ENCODE data around the gene CBFA2T3. TPM values are rescaled to one million over a fixed set of nuclear protein-coding genes. Genes with fewer than 3 reads are reported as not detected.
A peak's percentile ranks its signal among the peaks of the same experiment; 100 is the strongest.

CBFA2T3 gene
- total RNA-seq, 4 donors from 2014 or later: 0.78 to 5.0 (median 2.8) TPM

GRCh38 chr16:88943741-88944140 is 33.3 kb downstream of the CBFA2T3 start:
- Histone ChIP-seq H3K27me3 (peaks cover 0 to 59% of the 10 kb centered on the region in 2 donors), H3K27ac (no peak overlapping the region), H3K4me3 (no peak overlapping the region), H3K4me1 (peaks cover 0 to 33% (median 9%) of the 10 kb centered on the region in 4 donors), H3K9me3 (no peaks in the 10 kb centered on the region), H3K36me3 (no peaks in the 10 kb centered on the region)
- WGBS, 2 donors: 87 to 90% methylated on average over 20 of the region's 20 CpGs
- DNase-seq (ENCODE audit: low spot score in 2 of 2): no peak
- TF ChIP-seq CTCF (IDR thresholded peaks at IDR 0.05) (no peak), POLR2A (IDR thresholded peaks at IDR 0.05) (no peak)

GRCh38 chr16:88943131-88943664 is 33.8 kb downstream of the CBFA2T3 start:
- 86 to 92% methylated on average over 18 of the region's 18 CpGs for WGBS, 2 donors
- H3K36me3 ChIP-seq: no peaks in the 10 kb centered on the region
- H3K9me3 ChIP-seq: no peaks in the 10 kb centered on the region
- H3K4me3 ChIP-seq: no peak overlapping the region
- peaks cover 0 to 39% (median 9%) of the 10 kb centered on the region in 4 donors for H3K4me1 ChIP-seq
- no peak overlapping the region for H3K27ac ChIP-seq
- DNase-seq (ENCODE audit: low spot score in 2 of 2): no peak
- TF ChIP-seq CTCF (IDR thresholded peaks at IDR 0.05): no peak
- TF ChIP-seq EP300 (IDR thresholded peaks at IDR 0.05): no peak
- no peak for TF ChIP-seq POLR2A (IDR thresholded peaks at IDR 0.05)
- H3K27me3 ChIP-seq: peaks cover 0 to 65% of the 10 kb centered on the region in 2 donors

- WGBS, 2 donors: 25 to 37% methylated on average over 33 to 50 of the region's 54 CpGs
- Histone ChIP-seq H3K9me3 (no peaks in the 10 kb centered on the region), H3K4me3 (peak overlapping the region in 3 of 4 donors; percentile 9 to 60 (median 26)), H3K4me1 (peaks cover 0 to 48% (median 12%) of the 10 kb centered on the region in 4 donors), H3K36me3 (no peaks in the 10 kb centered on the region), H3K27me3 (peaks cover 0 to 67% of the 10 kb centered on the region in 2 donors), H3K27ac (no peak overlapping the region)
- TF ChIP-seq CTCF (IDR thresholded peaks at IDR 0.05): peak; percentile 60 to 80 (median 67)
- TF ChIP-seq EP300 (IDR thresholded peaks at IDR 0.05): no peak
- no peak for DNase-seq (ENCODE audit: low spot score in 2 of 2)
These were observed 34.8 kb downstream of the CBFA2T3 start for GRCh38 chr16:88941913-88942909.

GRCh38 chr16:88940862-88941817 is 35.9 kb downstream of the CBFA2T3 start:
- no peak for DNase-seq (ENCODE audit: low spot score in 2 of 2)
- peak overlapping the region in 2 of 4 donors; percentile 23 to 59 for H3K27ac ChIP-seq
- no peaks in the 10 kb centered on the region for H3K9me3 ChIP-seq
- 1% methylated on average over 29 to 48 of the region's 152 CpGs for WGBS, 2 donors
- no peaks in the 10 kb centered on the region for H3K36me3 ChIP-seq
- peaks cover 0 to 66% of the 10 kb centered on the region in 2 donors for H3K27me3 ChIP-seq
- peaks cover 0 to 59% (median 17%) of the 10 kb centered on the region in 4 donors for H3K4me1 ChIP-seq
- TF ChIP-seq POLR2A (IDR thresholded peaks at IDR 0.05): no peak
- TF ChIP-seq EP300 (IDR thresholded peaks at IDR 0.05): no peak
- TF ChIP-seq CTCF (IDR thresholded peaks at IDR 0.05): no peak
- H3K4me3 ChIP-seq: peak overlapping the region; percentile 26 to 60 (median 49)

Data from tibial nerve (tissue), 4 donors.